HFF-Myc (cell line): Measurements from ENCODE around the gene BAAT.

Experiments used
- DNase-seq: peaks from one replicate; pipeline ENCODE4 v3.0.0-alpha.2; 2011; ENCODE audit warnings: low read depth; ENCODE audit errors: extremely low read depth
- H3K4me3 ChIP-seq: replicated peaks from 2 replicates; pipeline ENCODE4 v1.5.1; 2011; ENCODE audit warnings: low read depth, mild to moderate bottlenecking, control low read depth, low read length
- CTCF ChIP-seq: IDR thresholded peaks from 2 replicates; pipeline ENCODE4 v1.5.1; 2012; ENCODE audit warnings: mild to moderate bottlenecking, low read depth, low read length, control low read depth; ENCODE audit errors: missing control alignments

BAAT gene

GRCh38 chr9:101415578-101415977 lies 30.8 kb upstream of the BAAT start:
- DNase-seq: no peak
- H3K4me3 ChIP-seq: no peak overlapping the region
- no peak for TF ChIP-seq CTCF

DNA sequence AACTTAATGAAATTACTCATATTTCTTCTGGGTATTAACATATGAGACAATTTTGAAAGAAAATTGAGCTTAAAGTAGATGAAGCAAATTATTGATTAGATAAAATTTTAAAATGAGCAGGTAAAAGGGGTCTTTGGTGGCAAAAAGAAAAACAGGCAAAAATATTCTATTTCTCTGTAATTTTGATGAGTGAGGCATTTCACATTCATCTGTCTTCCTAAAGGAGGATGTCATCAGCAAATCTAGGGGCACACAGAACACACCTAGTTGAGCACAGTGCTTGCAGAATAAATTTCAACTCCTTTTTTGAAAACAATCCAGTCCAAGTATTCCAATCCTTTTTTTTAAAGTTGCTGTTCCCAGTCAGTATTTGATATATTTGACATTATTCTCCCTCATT lies 30.0 kb upstream of the BAAT start:
- H3K4me3 ChIP-seq: no peak overlapping the region
- DNase-seq: no peak
- TF ChIP-seq CTCF: no peak

GRCh38 chr9:101409079-101409477 lies 24.3 kb upstream of the BAAT start:
- no peak overlapping the region for H3K4me3 ChIP-seq
- TF ChIP-seq CTCF: no peak
- no peak for DNase-seq

GRCh38 chr9:101408374-101409078 lies 23.7 kb upstream of the BAAT start:
- no peak for DNase-seq
- no peak overlapping the region for H3K4me3 ChIP-seq
- TF ChIP-seq CTCF: no peak

DNA sequence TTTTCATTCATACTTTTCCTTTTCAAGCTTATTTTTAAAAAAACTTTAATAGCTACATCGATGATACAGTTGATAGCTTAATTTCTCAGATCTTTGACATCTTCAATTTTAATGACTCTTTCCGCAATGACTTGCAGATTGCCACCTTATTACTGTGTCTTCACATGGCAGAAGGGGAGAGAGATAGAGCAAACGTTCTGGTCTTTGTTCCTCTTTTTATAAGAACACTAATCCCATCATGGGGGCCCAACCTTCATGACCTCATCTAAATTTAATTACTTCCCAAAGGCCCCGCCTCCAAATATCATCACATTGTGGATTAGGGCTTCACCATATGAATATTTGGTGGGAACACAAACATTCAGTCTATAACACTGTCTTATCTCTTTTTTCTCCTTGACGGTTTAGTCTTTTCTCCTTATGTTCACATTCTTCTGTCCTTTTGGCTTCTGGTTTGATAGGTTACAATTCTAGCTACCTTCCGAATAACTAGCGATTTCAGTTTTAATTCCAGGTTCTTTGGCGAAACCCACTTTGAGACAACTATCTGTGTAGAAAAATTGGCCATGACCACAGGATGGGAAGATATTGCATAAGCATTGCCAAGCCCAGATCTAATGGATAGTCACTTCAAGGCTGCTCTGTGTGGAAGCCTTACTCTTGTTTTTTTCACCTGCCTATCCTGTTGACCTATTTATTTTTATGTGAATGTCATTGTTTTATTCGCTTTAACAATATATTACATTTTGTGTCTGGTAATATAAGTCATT lies 18.9 kb upstream of the BAAT start:
- no peak overlapping the region for H3K4me3 ChIP-seq
- TF ChIP-seq CTCF: no peak
- DNase-seq: no peak

- no peak for TF ChIP-seq CTCF
- H3K4me3 ChIP-seq: peak overlapping the region; percentile 94
These were observed 15.3 kb upstream of the BAAT start for GRCh38 chr9:101400120-101400519.

More at GRCh38 chr9:101400120-101400519, 15.3 kb upstream of the BAAT start:
- DNase-seq: no peak
